T-cell (primary cell): Measurements from ENCODE around the gene NDUFV3. TPM values are rescaled to one million over a fixed set of nuclear protein-coding genes. Genes with fewer than 3 reads are reported as not detected.
A peak's percentile ranks its signal among the peaks of the same experiment; 100 is the strongest.

Experiments used
- ATAC-seq, 4 experiments: fragments of 200-7000 bp in 3 of 4; fragments of 150-1000 bp in 1 of 4; cut with Tn5 transposase; replicated peaks in 1 of 4; 1 replicate in 3 of 4; 2 replicates in 1 of 4; pipeline ENCODE4 v1.10.0; 2021; ENCODE audit warnings: moderate library complexity in 3 of 4, mild to moderate bottlenecking in 2 of 4, moderate number of reproducible peaks in 1 of 4
- CTCF ChIA-PET, 2 donors: fragments of 300-600 bp; sonication (Branson Sonifier 250); formaldehyde crosslinking; loops; one replicate each; lab custom pipeline; 2022; ENCODE audit warnings: antibody characterized with exemption in 2 of 2; lab: Charles Lee
- POLR2A ChIA-PET, 2 donors: fragments of 300-600 bp; sonication (Branson Sonifier 250); formaldehyde crosslinking; loops; one replicate each; lab custom pipeline; 2022; ENCODE audit warnings: antibody characterized with exemption in 2 of 2; lab: Charles Lee
- DNase-seq, 35 experiments: peaks; one replicate each; pipeline versions ENCODE4 v3.0.0 to v3.0.0-alpha.2; 2013 to 2023
- H3K27ac ChIP-seq: one replicate; pipeline ENCODE4 v1.5.1; 2013; ENCODE audit warnings: low read length
- H3K27me3 ChIP-seq, 2 experiments: replicated peaks in 1 of 2; 1 replicate in 1 of 2; 2 replicates in 1 of 2; pipeline versions ENCODE4 v1.6.1 to v1.7.0; 2013; ENCODE audit warnings: low read length in 1 of 2, mixed read lengths in 1 of 2; ENCODE audit not compliant: control insufficient read depth in 2 of 2, insufficient read depth in 2 of 2; ENCODE audit errors: extremely low read depth in 1 of 2
- H3K36me3 ChIP-seq, 2 donors: 1 replicate in 1 of 2; 2 replicates in 1 of 2; pipeline versions ENCODE4 v1.6.1 to v1.7.0; 2013; ENCODE audit warnings: low read length in 1 of 2; ENCODE audit not compliant: control insufficient read depth in 2 of 2, insufficient read depth in 1 of 2; ENCODE audit errors: extremely low read depth in 1 of 2
- H3K4me1 ChIP-seq, 2 experiments: 1 replicate in 1 of 2; 2 replicates in 1 of 2; pipeline versions ENCODE4 v1.6.1 to v1.7.0; 2013; ENCODE audit warnings: low read length in 2 of 2, mixed read lengths in 1 of 2; ENCODE audit not compliant: insufficient read depth in 2 of 2, control insufficient read depth in 1 of 2; ENCODE audit errors: extremely low read depth in 1 of 2
- H3K4me3 ChIP-seq, 2 donors: 1 replicate in 1 of 2; 2 replicates in 1 of 2; pipeline versions ENCODE4 v1.5.1 to v1.7.0; 2013; ENCODE audit warnings: mild to moderate bottlenecking in 2 of 2, low read length in 1 of 2, moderate library complexity in 1 of 2; ENCODE audit not compliant: control insufficient read depth in 1 of 2; ENCODE audit errors: extremely low read depth in 1 of 2
- H3K9me3 ChIP-seq: 2 replicates; pipeline ENCODE4 v1.7.0; 2013
- H3K27ac Mint-ChIP-seq, 2 donors: one replicate each; pipeline ENCODE4 v1.8.0; 2020 to 2021; ENCODE audit warnings: mild to moderate bottlenecking in 2 of 2, mixed read lengths in 2 of 2
- H3K27me3 Mint-ChIP-seq, 2 donors: one replicate each; pipeline ENCODE4 v1.8.0; 2021 to 2022; ENCODE audit warnings: mixed read lengths in 2 of 2
- H3K36me3 Mint-ChIP-seq: one replicate; pipeline ENCODE4 v1.8.0; 2021; ENCODE audit warnings: mixed read lengths
- H3K4me1 Mint-ChIP-seq, 3 donors: one replicate each; pipeline ENCODE4 v1.8.0; 2020 to 2022; ENCODE audit warnings: mixed read lengths in 3 of 3, mild to moderate bottlenecking in 1 of 3
- H3K4me3 Mint-ChIP-seq, 3 donors: one replicate each; pipeline ENCODE4 v1.8.0; 2020 to 2022; ENCODE audit warnings: mild to moderate bottlenecking in 3 of 3, mixed read lengths in 3 of 3, moderate library complexity in 3 of 3
- H3K9me3 Mint-ChIP-seq, 3 donors: one replicate each; pipeline ENCODE4 v1.8.0; 2020 to 2022; ENCODE audit warnings: mixed read lengths in 3 of 3
- WGBS: methylation state at CpG from one replicate; pipeline ENCODE4 v1.1.5; 2013; ENCODE audit warnings: missing lambda C conversion rate; ENCODE audit not compliant: insufficient coverage; 5-methylcytosine and 5-hydroxymethylcytosine counted together
- total RNA-seq, 35 experiments: library from RNA in 6 of 35; stranded (reverse) in 6 of 35; fragments of 120-200 nt in 1 of 35; gene quantifications; one replicate each; pipeline versions ENCODE4 v1.2.1 to v1.2.4 and lab custom pipeline; 2013 to 2026

The NDUFV3 gene
- 10 to 100 TPM; 21.3 to 32.0 (median 28.5) TPM for total RNA-seq
- total RNA-seq (2013), result 27.3 TPM
- 20.5 to 48.9 (median 31.8) reads per million in 29 experiments for total RNA-seq (lab: John Stamatoyannopoulos, UW)

DNA sequence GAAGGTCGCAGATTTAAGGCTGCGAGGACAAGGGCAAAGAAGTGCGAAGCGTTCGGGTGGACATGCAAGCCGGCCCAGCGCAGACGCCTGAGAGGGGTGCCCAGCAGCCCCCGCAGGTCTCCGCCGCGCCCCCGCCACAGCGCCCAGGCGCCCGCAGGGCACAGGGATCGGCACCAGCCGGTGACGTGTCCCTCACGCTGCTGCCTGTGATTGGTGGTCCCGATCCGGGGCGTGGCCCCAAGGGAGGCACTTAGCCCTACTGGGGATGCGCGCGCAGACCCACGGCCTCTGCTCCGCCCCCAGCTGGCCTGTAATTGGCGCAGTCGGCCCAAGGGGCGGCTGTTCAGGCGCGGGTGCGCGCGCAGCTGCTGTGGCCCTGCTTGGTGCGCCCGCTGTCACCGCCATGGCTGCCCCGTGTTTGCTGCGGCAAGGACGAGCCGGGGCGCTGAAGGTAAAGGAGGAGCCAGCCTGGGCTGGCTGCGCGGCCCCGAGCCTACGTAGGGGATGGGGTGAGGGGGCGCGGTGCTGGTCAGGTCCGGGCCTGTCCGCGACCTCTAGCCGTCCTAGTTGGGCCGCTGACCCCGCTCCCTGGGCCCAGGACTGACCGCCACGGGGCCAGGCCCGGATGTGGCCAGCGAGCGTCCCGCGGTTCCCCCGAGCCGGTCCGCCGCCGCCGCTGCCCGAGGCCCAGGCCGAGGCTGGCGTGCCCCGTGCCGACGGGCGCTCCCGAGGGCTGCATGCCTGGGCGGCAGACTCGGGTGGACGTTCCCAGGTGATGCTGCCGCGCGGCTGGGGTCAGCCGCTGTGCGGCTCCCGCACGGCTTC is at the start of gene NDUFV3:
NDUFV3 (plus strand) TSS at position 379 of the 825 bp plus-strand sequence; CDS start at position 404, 25 bp downstream.
- peak within 1 kb of the TSS; percentile 80 to 85 for H3K4me3 ChIP-seq
- 0% methylated on average over 85 of the region's 87 CpGs for WGBS
- H3K27ac ChIP-seq, result peak within 1 kb of the TSS; percentile 93
- Mint-ChIP-seq H3K4me1 (peaks cover 15 to 20% (median 18%) of the 10 kb centered on the region in 3 donors), H3K27me3 (no peaks in the 10 kb centered on the region), H3K9me3 (no peaks in the 10 kb centered on the region), H3K4me3 (peak within 1 kb of the TSS; percentile 82 to 94 (median 83)), H3K36me3 (peaks cover 6% of the 10 kb centered on the region), H3K27ac (peak within 1 kb of the TSS; percentile 87 to 96)
- H3K9me3 ChIP-seq, result no peaks in the 10 kb centered on the region
- ChIA-PET POLR2A (interaction anchor here (0.8 to 1.1 kb wide), 3 partner anchors 12 to 15 kb away, joined by 4 to 7 read pairs (median 6); partner anchors contain the start of gene WDR4 (in 1 of the 2)), CTCF (no interaction called here)
- no peaks in the 10 kb centered on the region for H3K27me3 ChIP-seq
- ATAC-seq, result peak; percentile 93 to 97 (median 95)
- H3K36me3 ChIP-seq, result peaks cover 0 to 10% of the 10 kb centered on the region in 2 donors
- DNase-seq, result peak; percentile 97 to 100 (median 100)
- H3K4me1 ChIP-seq, result peaks cover 3 to 20% of the 10 kb centered on the region in 2 experiments

GRCh38 chr21:42844411-42845113 is 48.5 kb upstream of the NDUFV3 start:
- POLR2A ChIA-PET, result no interaction called here
- peaks cover 24 to 60% of the 10 kb centered on the region in 2 donors for H3K36me3 ChIP-seq

DNA sequence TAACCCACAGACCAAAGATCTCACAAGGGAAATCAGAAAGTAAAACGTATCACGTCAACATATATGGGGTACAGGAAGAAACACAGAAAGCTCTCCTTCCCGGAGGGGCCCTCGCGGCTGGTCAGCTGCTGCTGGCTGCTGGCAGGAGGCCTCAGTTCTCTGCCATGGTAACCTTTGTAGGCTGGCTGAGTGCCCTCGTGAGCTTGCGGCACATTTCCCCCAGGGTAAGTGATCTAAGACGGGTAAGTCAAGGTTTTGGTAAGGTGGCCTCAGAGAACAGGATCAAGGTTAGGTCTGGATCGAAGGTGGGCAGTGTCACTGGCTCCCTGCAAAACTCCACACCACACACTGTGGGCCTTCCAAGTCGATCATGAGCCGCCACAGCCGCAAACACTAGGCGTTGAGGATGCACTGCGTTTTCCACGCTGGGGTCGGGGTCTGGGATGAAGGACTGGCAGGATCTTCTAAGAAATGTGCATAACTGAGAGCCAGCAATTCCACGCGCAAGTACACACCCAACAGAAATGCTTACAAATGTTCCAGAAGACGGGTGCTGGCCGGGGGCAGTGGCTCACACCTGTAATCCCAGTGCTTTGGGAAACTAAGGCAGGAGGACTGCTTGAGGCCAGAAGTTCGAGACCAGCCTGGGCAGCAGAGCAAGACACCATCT is 47.7 kb upstream of the NDUFV3 start:
- CTCF ChIA-PET, result no interaction called here
- no peaks in the 10 kb centered on the region for H3K27me3 ChIP-seq
- H3K9me3 ChIP-seq, result no peaks in the 10 kb centered on the region
- Mint-ChIP-seq H3K36me3 (peaks cover 48% of the 10 kb centered on the region), H3K4me1 (peaks cover 0 to 3% (median 3%) of the 10 kb centered on the region in 3 donors), H3K27ac (no peak overlapping the region), H3K4me3 (no peak overlapping the region), H3K27me3 (no peaks in the 10 kb centered on the region), H3K9me3 (no peaks in the 10 kb centered on the region)
- ATAC-seq (no peak), DNase-seq (peak in 1 of 35 experiments; percentile 5)
- no peak overlapping the region for H3K4me3 ChIP-seq
- 84% methylated on average over 9 of the region's 21 CpGs for WGBS
- no peak overlapping the region for H3K27ac ChIP-seq
- H3K4me1 ChIP-seq, result no peaks in the 10 kb centered on the region
- peaks cover 30 to 60% of the 10 kb centered on the region in 2 donors for H3K36me3 ChIP-seq
- POLR2A ChIA-PET, result no interaction called here

More at GRCh38 chr21:42844411-42845113, 48.5 kb upstream of the NDUFV3 start:
- DNase-seq, result peak in 1 of 35 experiments; percentile 20
- Histone ChIP-seq H3K4me1 (peaks cover 2% of the 10 kb centered on the region in 2 experiments), H3K27me3 (no peaks in the 10 kb centered on the region), H3K4me3 (no peak overlapping the region), H3K9me3 (no peaks in the 10 kb centered on the region), H3K27ac (no peak overlapping the region)
- Mint-ChIP-seq H3K27ac (no peak overlapping the region), H3K36me3 (peaks cover 46% of the 10 kb centered on the region), H3K27me3 (no peaks in the 10 kb centered on the region), H3K4me3 (no peak overlapping the region), H3K4me1 (peaks cover 0 to 3% (median 3%) of the 10 kb centered on the region in 3 donors), H3K9me3 (no peaks in the 10 kb centered on the region)
- no peak for ATAC-seq
- CTCF ChIA-PET, result no interaction called here
- WGBS, result 96% methylated on average over 18 of the region's 22 CpGs

DNA sequence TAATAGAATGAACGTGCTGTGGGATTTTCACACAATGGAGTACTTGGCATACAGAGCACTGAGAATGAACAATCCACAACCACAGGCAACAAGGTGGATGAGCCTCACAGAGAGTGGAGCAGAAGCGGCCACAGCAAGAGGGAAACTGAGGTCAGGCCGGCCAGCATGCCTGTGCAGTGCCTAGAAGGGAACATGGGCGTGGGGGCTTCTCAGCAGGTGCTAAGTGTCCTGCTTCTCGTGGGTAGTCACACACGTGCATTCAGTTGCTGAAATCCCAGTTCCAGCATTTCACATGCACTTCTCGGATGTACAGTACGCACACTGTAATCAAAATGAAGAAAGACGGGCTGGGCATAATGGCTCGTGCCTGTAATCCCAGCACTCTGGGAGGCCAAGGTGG is 46.9 kb upstream of the NDUFV3 start:
- Mint-ChIP-seq H3K4me1 (peaks cover 0 to 3% (median 3%) of the 10 kb centered on the region in 3 donors), H3K27ac (no peak overlapping the region), H3K9me3 (no peaks in the 10 kb centered on the region), H3K27me3 (no peaks in the 10 kb centered on the region), H3K36me3 (peaks cover 48% of the 10 kb centered on the region), H3K4me3 (no peak overlapping the region)
- H3K27ac ChIP-seq, result no peak overlapping the region
- H3K36me3 ChIP-seq, result peaks cover 31 to 60% of the 10 kb centered on the region in 2 donors
- 91% methylated on average over 9 of the region's 10 CpGs for WGBS
- CTCF ChIA-PET, result no interaction called here
- H3K4me3 ChIP-seq, result no peak overlapping the region
- peaks cover 0 to 4% of the 10 kb centered on the region in 2 experiments for H3K4me1 ChIP-seq
- H3K9me3 ChIP-seq, result no peaks in the 10 kb centered on the region
- POLR2A ChIA-PET, result no interaction called here
- DNase-seq, result no peak
- ATAC-seq, result no peak
- H3K27me3 ChIP-seq, result no peaks in the 10 kb centered on the region

DNA sequence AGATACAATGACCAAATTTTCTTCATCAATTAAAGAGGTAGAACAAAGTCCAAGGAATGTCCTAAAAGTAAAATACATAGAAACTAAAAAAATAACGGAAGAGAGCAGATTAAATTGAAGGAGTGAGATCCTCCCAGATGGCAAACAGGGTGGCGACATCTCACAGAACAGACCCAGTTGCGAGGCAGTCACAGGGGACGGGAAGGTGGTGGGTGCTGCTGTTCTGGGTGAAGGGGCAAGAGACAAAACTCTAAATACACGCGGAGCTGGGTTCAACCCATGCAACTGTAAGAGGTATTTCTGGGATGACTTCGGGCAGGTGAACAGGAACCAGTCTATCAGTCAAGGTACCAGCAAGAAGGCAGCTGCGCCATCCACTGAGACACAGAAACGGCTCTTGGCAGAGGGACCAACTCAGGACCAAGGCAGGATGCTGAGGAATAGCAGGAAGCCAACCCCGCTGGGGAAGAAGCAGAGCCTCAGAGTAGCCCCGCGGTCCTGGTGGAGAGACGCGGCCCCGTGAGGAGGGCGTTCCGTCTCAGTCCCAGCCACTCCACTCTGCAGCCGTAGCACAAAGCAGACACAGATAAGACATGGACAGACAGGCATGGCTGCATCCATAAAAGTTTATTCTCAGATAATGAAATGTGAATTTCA is 45.9 kb upstream of the NDUFV3 start:
- no peaks in the 10 kb centered on the region for H3K9me3 Mint-ChIP-seq
- WGBS, result 85% methylated on average over 9 of the region's 18 CpGs
- DNase-seq (peak in 1 of 35 experiments; percentile 4), ATAC-seq (no peak)
- H3K36me3 Mint-ChIP-seq, result peaks cover 51% of the 10 kb centered on the region
- no peaks in the 10 kb centered on the region for H3K9me3 ChIP-seq
- no peak overlapping the region for H3K4me3 Mint-ChIP-seq
- H3K27ac Mint-ChIP-seq, result no peak overlapping the region
- peaks cover 34 to 64% of the 10 kb centered on the region in 2 donors for H3K36me3 ChIP-seq
- no peaks in the 10 kb centered on the region for H3K27me3 ChIP-seq
- ChIA-PET CTCF (no interaction called here), POLR2A (no interaction called here)
- peaks cover 0 to 3% (median 3%) of the 10 kb centered on the region in 3 donors for H3K4me1 Mint-ChIP-seq
- no peak overlapping the region for H3K27ac ChIP-seq
- H3K4me1 ChIP-seq, result peaks cover 0 to 4% of the 10 kb centered on the region in 2 experiments
- no peak overlapping the region for H3K4me3 ChIP-seq
- H3K27me3 Mint-ChIP-seq, result no peaks in the 10 kb centered on the region
